Esophagus muscularis mucosa (tissue), 3 donors: ENCODE data around the gene RNH1.

Experiments
- POLR2A ChIP-seq: fragments of 450-650 bp; IDR thresholded peaks from one replicate; pipeline ENCODE4 v1.6.1; 2017; ENCODE audit warnings: antibody characterized with exemption, moderate library complexity, mild to moderate bottlenecking, low read depth
- TF ChIP-seq, protein P1 (sequence below), 3 experiments: fragments of 200-600 bp in 2 of 3; fragments of 450-650 bp in 1 of 3; sonication (generic) in 2 of 3; IDR thresholded peaks; one replicate each; pipeline ENCODE4 v1.5.1; 2017 to 2019; ENCODE audit warnings: antibody characterized with exemption in 3 of 3, mild to moderate bottlenecking in 2 of 3, moderate library complexity in 1 of 3

DNA sequence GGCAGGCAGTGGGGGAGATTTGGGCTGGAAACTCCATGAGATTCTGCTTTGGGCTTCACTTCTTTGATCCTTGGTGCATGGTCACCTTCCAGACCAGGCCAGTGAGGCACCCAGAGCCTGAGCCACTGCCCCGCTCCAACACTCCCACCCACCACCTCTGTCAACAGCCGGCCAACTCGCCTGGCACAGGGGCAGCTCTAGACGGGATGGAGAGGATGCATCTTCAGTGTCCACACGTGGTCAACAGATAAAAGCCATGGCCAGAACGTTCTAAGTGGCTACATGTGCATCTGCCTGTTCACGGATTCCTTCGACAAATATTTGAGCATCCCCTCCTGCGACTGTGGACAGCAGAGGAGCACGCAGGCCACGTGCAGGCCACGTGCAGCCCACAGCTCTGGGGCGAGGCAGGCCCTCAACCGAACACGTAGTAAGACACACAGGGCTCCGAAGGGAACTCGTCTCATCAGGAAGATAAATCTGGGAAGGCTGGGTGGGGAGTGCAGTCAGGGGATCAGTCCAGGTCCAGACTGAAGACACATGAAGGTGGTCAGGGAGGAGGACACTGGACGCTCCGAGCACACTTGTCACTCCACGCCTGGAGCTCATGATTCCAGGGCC lies 31.5 kb upstream of the RNH1 start:
- TF ChIP-seq, protein P1, sequence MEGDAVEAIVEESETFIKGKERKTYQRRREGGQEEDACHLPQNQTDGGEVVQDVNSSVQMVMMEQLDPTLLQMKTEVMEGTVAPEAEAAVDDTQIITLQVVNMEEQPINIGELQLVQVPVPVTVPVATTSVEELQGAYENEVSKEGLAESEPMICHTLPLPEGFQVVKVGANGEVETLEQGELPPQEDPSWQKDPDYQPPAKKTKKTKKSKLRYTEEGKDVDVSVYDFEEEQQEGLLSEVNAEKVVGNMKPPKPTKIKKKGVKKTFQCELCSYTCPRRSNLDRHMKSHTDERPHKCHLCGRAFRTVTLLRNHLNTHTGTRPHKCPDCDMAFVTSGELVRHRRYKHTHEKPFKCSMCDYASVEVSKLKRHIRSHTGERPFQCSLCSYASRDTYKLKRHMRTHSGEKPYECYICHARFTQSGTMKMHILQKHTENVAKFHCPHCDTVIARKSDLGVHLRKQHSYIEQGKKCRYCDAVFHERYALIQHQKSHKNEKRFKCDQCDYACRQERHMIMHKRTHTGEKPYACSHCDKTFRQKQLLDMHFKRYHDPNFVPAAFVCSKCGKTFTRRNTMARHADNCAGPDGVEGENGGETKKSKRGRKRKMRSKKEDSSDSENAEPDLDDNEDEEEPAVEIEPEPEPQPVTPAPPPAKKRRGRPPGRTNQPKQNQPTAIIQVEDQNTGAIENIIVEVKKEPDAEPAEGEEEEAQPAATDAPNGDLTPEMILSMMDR (IDR thresholded peaks at IDR 0.05): no peak
- no peak for TF ChIP-seq POLR2A
